T-cell (primary cell): ENCODE data around the gene AFF1. TPM values are rescaled to one million over a fixed set of nuclear protein-coding genes. Genes with fewer than 3 reads are reported as not detected.
A peak's percentile ranks its signal among the peaks of the same experiment; 100 is the strongest.
"Not testable (repeated sequence)": the region's sequence is repeated elsewhere in the genome, so short reads cannot be mapped to it uniquely, and the experiment has no call there.

ENCODE experiments used
- ATAC-seq, 4 experiments: fragments of 200-7000 bp in 3 of 4; fragments of 150-1000 bp in 1 of 4; cut with Tn5 transposase; replicated peaks in 1 of 4; 1 replicate in 3 of 4; 2 replicates in 1 of 4; pipeline ENCODE4 v1.10.0; 2021; ENCODE audit warnings: moderate library complexity in 3 of 4, mild to moderate bottlenecking in 2 of 4, moderate number of reproducible peaks in 1 of 4
- CTCF ChIA-PET, 2 donors: fragments of 300-600 bp; sonication (Branson Sonifier 250); formaldehyde crosslinking; loops; one replicate each; lab custom pipeline; 2022; ENCODE audit warnings: antibody characterized with exemption in 2 of 2; lab: Charles Lee
- POLR2A ChIA-PET, 2 donors: fragments of 300-600 bp; sonication (Branson Sonifier 250); formaldehyde crosslinking; loops; one replicate each; lab custom pipeline; 2022; ENCODE audit warnings: antibody characterized with exemption in 2 of 2; lab: Charles Lee
- DNase-seq, 35 experiments: peaks; one replicate each; pipeline versions ENCODE4 v3.0.0 to v3.0.0-alpha.2; 2013 to 2023
- H3K27ac ChIP-seq: one replicate; pipeline ENCODE4 v1.5.1; 2013; ENCODE audit warnings: low read length
- H3K27me3 ChIP-seq, 2 experiments: replicated peaks in 1 of 2; 1 replicate in 1 of 2; 2 replicates in 1 of 2; pipeline versions ENCODE4 v1.6.1 to v1.7.0; 2013; ENCODE audit warnings: low read length in 1 of 2, mixed read lengths in 1 of 2; ENCODE audit not compliant: control insufficient read depth in 2 of 2, insufficient read depth in 2 of 2; ENCODE audit errors: extremely low read depth in 1 of 2
- H3K36me3 ChIP-seq, 2 donors: 1 replicate in 1 of 2; 2 replicates in 1 of 2; pipeline versions ENCODE4 v1.6.1 to v1.7.0; 2013; ENCODE audit warnings: low read length in 1 of 2; ENCODE audit not compliant: control insufficient read depth in 2 of 2, insufficient read depth in 1 of 2; ENCODE audit errors: extremely low read depth in 1 of 2
- H3K4me1 ChIP-seq, 2 experiments: 1 replicate in 1 of 2; 2 replicates in 1 of 2; pipeline versions ENCODE4 v1.6.1 to v1.7.0; 2013; ENCODE audit warnings: low read length in 2 of 2, mixed read lengths in 1 of 2; ENCODE audit not compliant: insufficient read depth in 2 of 2, control insufficient read depth in 1 of 2; ENCODE audit errors: extremely low read depth in 1 of 2
- H3K4me3 ChIP-seq, 2 donors: 1 replicate in 1 of 2; 2 replicates in 1 of 2; pipeline versions ENCODE4 v1.5.1 to v1.7.0; 2013; ENCODE audit warnings: mild to moderate bottlenecking in 2 of 2, low read length in 1 of 2, moderate library complexity in 1 of 2; ENCODE audit not compliant: control insufficient read depth in 1 of 2; ENCODE audit errors: extremely low read depth in 1 of 2
- H3K9me3 ChIP-seq: 2 replicates; pipeline ENCODE4 v1.7.0; 2013
- H3K27ac Mint-ChIP-seq, 2 donors: one replicate each; pipeline ENCODE4 v1.8.0; 2020 to 2021; ENCODE audit warnings: mild to moderate bottlenecking in 2 of 2, mixed read lengths in 2 of 2
- H3K27me3 Mint-ChIP-seq, 2 donors: one replicate each; pipeline ENCODE4 v1.8.0; 2021 to 2022; ENCODE audit warnings: mixed read lengths in 2 of 2
- H3K36me3 Mint-ChIP-seq: one replicate; pipeline ENCODE4 v1.8.0; 2021; ENCODE audit warnings: mixed read lengths
- H3K4me1 Mint-ChIP-seq, 3 donors: one replicate each; pipeline ENCODE4 v1.8.0; 2020 to 2022; ENCODE audit warnings: mixed read lengths in 3 of 3, mild to moderate bottlenecking in 1 of 3
- H3K4me3 Mint-ChIP-seq, 3 donors: one replicate each; pipeline ENCODE4 v1.8.0; 2020 to 2022; ENCODE audit warnings: mild to moderate bottlenecking in 3 of 3, mixed read lengths in 3 of 3, moderate library complexity in 3 of 3
- H3K9me3 Mint-ChIP-seq, 3 donors: one replicate each; pipeline ENCODE4 v1.8.0; 2020 to 2022; ENCODE audit warnings: mixed read lengths in 3 of 3
- WGBS: methylation state at CpG from one replicate; pipeline ENCODE4 v1.1.5; 2013; ENCODE audit warnings: missing lambda C conversion rate; ENCODE audit not compliant: insufficient coverage; 5-methylcytosine and 5-hydroxymethylcytosine counted together
- total RNA-seq, 35 experiments: library from RNA in 6 of 35; stranded (reverse) in 6 of 35; fragments of 120-200 nt in 1 of 35; gene quantifications; one replicate each; pipeline versions ENCODE4 v1.2.1 to v1.2.4 and lab custom pipeline; 2013 to 2026

AFF1 gene
- total RNA-seq, 5 donors from 2014 or later (not counting 1 experiment from before 2014, with no cell fraction given) = 65.3 to 112 (median 93.4) TPM

DNA sequence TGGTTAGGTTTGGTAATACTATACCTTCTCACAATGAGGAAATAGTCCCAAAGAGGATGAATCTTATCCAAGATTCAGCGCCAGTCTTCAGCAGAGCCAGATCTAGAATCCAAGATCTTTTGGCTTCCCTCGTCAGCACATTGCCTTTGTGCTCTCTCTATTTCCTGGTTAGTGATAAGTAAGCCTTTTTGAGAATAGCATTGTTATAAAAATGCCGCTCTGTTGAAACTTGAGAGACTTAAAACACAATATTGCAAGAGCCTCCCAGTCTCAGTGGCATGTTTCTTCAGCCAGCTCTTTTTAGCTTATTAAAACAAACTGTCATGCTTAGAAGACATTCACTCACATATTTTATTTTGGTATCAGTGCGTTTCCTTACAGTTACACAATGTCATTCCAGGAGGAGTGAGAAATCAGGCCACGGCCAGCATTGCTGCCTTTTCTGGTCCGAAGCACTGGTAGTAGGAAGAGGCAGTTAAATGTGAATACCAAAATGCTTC lies 144.2 kb downstream of the AFF1 start:
- no peak for ATAC-seq
- H3K36me3 Mint-ChIP-seq = peaks cover 16% of the 10 kb centered on the region
- Histone ChIP-seq H3K27ac (no peak overlapping the region), H3K27me3 (no peaks in the 10 kb centered on the region), H3K4me3 (no peak overlapping the region), H3K4me1 (peaks cover 3 to 5% of the 10 kb centered on the region in 2 experiments), H3K9me3 (no peaks in the 10 kb centered on the region), H3K36me3 (peaks cover 0 to 3% of the 10 kb centered on the region in 2 donors)
- peaks cover 50 to 67% (median 67%) of the 10 kb centered on the region in 3 donors for H3K4me1 Mint-ChIP-seq
- H3K4me3 Mint-ChIP-seq = no peak overlapping the region
- no CpG with 5 or more reads among the region's 6 CpGs for WGBS
- DNase-seq = no peak
- H3K27ac Mint-ChIP-seq = no peak overlapping the region
- ChIA-PET POLR2A (interaction anchor here in 1 of 2 donors (0.7 kb wide), 1 partner anchor 154 kb away, joined by 4 read pairs; no protein-coding TSS in a partner anchor), CTCF (interaction anchor here (0.6 to 1.4 kb wide), 5 partner anchors 12 to 220 kb away, joined by 3 to 6 read pairs (median 3); no protein-coding TSS in a partner anchor)
- no peaks in the 10 kb centered on the region for H3K27me3 Mint-ChIP-seq
- no peaks in the 10 kb centered on the region for H3K9me3 Mint-ChIP-seq

DNA sequence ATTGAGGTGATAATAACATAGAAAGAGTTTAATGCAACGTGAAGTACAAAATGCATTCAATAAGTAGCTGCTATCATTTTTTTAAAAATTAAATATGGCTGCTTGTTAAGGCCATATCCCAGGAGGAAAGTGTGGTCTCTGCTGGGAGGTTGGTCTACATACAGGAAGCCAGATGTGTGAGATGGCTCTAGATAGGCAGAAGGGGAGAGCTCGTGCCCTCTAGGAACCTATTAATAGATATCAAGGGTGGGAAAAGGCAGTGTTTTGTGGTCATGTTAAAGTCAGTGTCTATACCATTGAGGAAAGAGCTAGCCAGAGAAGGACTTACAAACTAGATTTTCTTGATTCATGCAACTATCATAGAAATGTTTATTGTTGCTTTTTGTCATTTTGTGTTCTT lies 145.2 kb downstream of the AFF1 start:
- CTCF ChIA-PET = interaction anchor here (0.5 to 1.4 kb wide), 9 partner anchors 8 to 158 kb away, joined by 3 to 6 read pairs (median 3); no protein-coding TSS in a partner anchor
- H3K4me1 ChIP-seq = no peaks in the 10 kb centered on the region
- POLR2A ChIA-PET = interaction anchor here (0.7 to 0.9 kb wide), 2 partner anchors 70 to 155 kb away, joined by 4 to 6 read pairs; no protein-coding TSS in a partner anchor
- no peaks in the 10 kb centered on the region for H3K27me3 ChIP-seq
- no peaks in the 10 kb centered on the region for H3K9me3 ChIP-seq
- DNase-seq (no peak), ATAC-seq (no peak)
- Mint-ChIP-seq H3K36me3 (peaks cover 21% of the 10 kb centered on the region), H3K27ac (peak overlapping the region in 1 of 2 donors; percentile 36), H3K4me3 (no peak overlapping the region), H3K27me3 (no peaks in the 10 kb centered on the region), H3K9me3 (no peaks in the 10 kb centered on the region), H3K4me1 (peaks cover 53 to 64% (median 63%) of the 10 kb centered on the region in 3 donors)
- 40% methylated on average over 1 of the region's 2 CpGs for WGBS
- no peak overlapping the region for H3K4me3 ChIP-seq
- H3K36me3 ChIP-seq = peaks cover 0 to 4% of the 10 kb centered on the region in 2 donors
- no peak overlapping the region for H3K27ac ChIP-seq

DNA sequence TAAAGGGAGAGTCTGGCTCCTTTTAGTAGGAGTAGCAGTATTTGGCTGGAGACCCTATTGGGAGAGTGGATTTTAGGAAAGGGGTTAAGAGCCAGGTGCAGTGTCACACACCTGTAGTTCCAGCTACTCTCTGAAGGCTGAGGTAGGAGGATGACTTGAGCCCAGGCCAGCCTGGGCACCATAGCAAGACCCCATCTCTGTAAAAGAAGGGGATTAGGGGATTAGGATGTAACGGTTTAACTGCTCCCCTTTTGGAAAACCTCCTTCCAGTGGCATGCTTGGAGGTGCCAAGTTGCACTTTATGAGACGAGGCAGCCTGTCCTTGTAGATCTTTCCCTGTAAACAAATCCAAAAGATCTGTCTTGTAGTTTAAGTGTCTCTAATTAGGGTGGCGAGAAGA lies 145.7 kb downstream of the AFF1 start:
- no peaks in the 10 kb centered on the region for H3K27me3 ChIP-seq
- no peaks in the 10 kb centered on the region for H3K9me3 ChIP-seq
- H3K4me1 ChIP-seq = no peaks in the 10 kb centered on the region
- no peaks in the 10 kb centered on the region for H3K9me3 Mint-ChIP-seq
- no peak overlapping the region for H3K27ac ChIP-seq
- no peak overlapping the region for H3K4me3 Mint-ChIP-seq
- ATAC-seq = no peak
- H3K36me3 ChIP-seq = peaks cover 0 to 4% of the 10 kb centered on the region in 2 donors
- ChIA-PET POLR2A (interaction anchor here in 1 of 2 donors (0.9 kb wide), 1 partner anchor 71 kb away, joined by 6 read pairs; no protein-coding TSS in a partner anchor), CTCF (interaction anchor here (0.5 to 1.4 kb wide), 7 partner anchors 8 to 158 kb away, joined by 3 to 6 read pairs (median 3); no protein-coding TSS in a partner anchor)
- no peak overlapping the region for H3K27ac Mint-ChIP-seq
- H3K27me3 Mint-ChIP-seq = no peaks in the 10 kb centered on the region
- H3K36me3 Mint-ChIP-seq = peaks cover 21% of the 10 kb centered on the region
- H3K4me3 ChIP-seq = no peak overlapping the region
- H3K4me1 Mint-ChIP-seq = peaks cover 51 to 63% (median 61%) of the 10 kb centered on the region in 3 donors
- 100% methylated on average over 1 of the region's 3 CpGs for WGBS
- no peak for DNase-seq

DNA sequence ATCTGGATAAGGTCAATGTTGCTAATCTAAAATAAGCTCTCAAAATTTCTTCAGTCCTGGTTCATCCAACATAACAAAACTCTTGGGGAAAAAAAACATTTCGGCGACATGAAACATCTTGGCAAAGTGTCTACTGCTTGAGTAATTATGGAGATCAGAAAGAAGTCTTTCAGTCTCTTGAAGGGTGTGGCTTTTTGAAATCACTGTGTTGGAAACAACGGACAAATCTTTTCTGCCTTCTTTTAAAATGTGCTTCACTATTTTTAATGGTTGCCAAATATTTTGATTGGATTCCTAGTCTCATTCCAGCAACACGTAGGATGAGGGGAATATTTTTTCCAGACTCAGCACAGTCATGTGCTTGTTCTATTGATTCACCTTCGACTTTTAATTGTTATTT lies 147.0 kb downstream of the AFF1 start:
- ChIA-PET CTCF (no interaction called here), POLR2A (no interaction called here)
- H3K27ac ChIP-seq = no peak overlapping the region
- ATAC-seq (no peak), DNase-seq (no peak)
- peaks cover 44 to 61% (median 58%) of the 10 kb centered on the region in 3 donors for H3K4me1 Mint-ChIP-seq
- H3K36me3 ChIP-seq = peaks cover 0 to 10% of the 10 kb centered on the region in 2 donors
- H3K4me3 ChIP-seq = no peak overlapping the region
- no peaks in the 10 kb centered on the region for H3K27me3 ChIP-seq
- no peak overlapping the region for H3K27ac Mint-ChIP-seq
- no peaks in the 10 kb centered on the region for H3K9me3 ChIP-seq
- WGBS = no CpG with 5 or more reads among the region's 5 CpGs
- H3K4me3 Mint-ChIP-seq = no peak overlapping the region
- no peaks in the 10 kb centered on the region for H3K27me3 Mint-ChIP-seq
- no peaks in the 10 kb centered on the region for H3K4me1 ChIP-seq
- H3K36me3 Mint-ChIP-seq = peaks cover 30% of the 10 kb centered on the region
- H3K9me3 Mint-ChIP-seq = no peaks in the 10 kb centered on the region

DNA sequence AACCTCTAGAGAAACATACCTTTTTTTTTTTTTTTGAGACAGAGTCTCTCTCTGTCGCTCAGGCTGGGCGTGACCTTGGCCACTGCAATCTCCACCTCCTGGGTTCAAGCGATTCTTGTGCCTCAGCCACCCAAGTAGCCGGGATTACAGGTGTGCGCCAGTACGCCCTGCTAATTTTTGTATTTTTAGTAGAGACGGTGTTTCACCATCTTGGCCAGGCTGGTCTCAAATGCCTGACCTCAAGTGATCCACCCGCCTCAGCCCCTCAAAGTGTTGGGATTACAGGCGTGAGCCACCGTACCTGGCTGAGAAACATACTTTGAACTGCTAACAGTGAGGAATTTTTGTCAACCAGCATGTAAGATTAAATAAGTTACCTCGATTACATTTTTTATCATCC lies 150.9 kb downstream of the AFF1 start:
- DNase-seq, ATAC-seq, H3K4me3 Mint-ChIP-seq, H3K4me1 ChIP-seq, H3K9me3 Mint-ChIP-seq, H3K4me3 ChIP-seq, H3K27ac ChIP-seq, H3K27me3 ChIP-seq, H3K27ac Mint-ChIP-seq, H3K9me3 ChIP-seq, H3K27me3 Mint-ChIP-seq: not testable (repeated sequence)
- H3K36me3 Mint-ChIP-seq = peaks cover 25% of the 10 kb centered on the region
- peaks cover 18 to 39% (median 38%) of the 10 kb centered on the region in 3 donors for H3K4me1 Mint-ChIP-seq
- ChIA-PET CTCF (interaction anchor here in 1 of 2 donors (0.5 kb wide), 1 partner anchor 589 kb away, joined by 3 read pairs; no protein-coding TSS in a partner anchor), POLR2A (interaction anchor here in 1 of 2 donors (0.7 kb wide), 1 partner anchor 31 kb away, joined by 4 read pairs; no protein-coding TSS in a partner anchor)
- 100% methylated on average over 3 of the region's 11 CpGs for WGBS
- H3K36me3 ChIP-seq = peaks cover 0 to 24% of the 10 kb centered on the region in 2 donors

DNA sequence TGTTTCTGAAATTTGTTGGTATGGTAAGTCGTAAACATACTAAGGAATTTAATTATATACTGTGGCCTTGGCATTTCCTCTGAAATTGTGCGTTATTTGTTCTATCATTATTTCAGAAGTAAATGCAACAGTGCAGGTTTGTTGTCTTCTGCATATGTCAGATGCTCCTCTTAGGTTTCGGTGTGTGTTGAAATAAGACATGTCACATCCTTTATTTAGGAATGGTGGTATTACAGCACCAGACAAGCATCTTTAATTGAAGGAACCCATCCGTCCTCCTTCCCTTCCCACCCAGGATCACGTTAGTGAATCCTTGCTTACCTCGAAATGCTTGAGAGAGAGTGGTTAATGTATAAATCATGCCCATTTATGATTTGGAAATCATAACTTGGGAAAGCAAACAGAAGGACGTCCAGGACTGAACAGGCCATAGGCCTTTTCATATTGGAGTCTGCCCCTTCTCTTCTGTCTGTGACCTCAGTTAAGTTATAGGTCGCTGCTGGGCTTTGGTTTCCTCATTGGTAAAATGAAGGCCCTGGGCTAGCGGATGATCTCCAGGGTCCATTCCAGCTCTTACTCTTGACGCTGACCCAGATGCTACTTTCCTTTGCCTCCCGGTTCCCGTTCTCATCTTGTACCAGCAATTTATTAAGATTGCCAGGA lies 151.5 kb downstream of the AFF1 start:
- H3K4me1 Mint-ChIP-seq = peaks cover 15 to 37% (median 36%) of the 10 kb centered on the region in 3 donors
- DNase-seq (no peak), ATAC-seq (no peak)
- WGBS = 100% methylated on average over 2 of the region's 12 CpGs
- Histone ChIP-seq H3K27me3 (no peaks in the 10 kb centered on the region), H3K9me3 (no peaks in the 10 kb centered on the region), H3K4me1 (no peaks in the 10 kb centered on the region), H3K4me3 (no peak overlapping the region), H3K27ac (no peak overlapping the region), H3K36me3 (peaks cover 0 to 24% of the 10 kb centered on the region in 2 donors)
- H3K9me3 Mint-ChIP-seq = no peaks in the 10 kb centered on the region
- no peak overlapping the region for H3K27ac Mint-ChIP-seq
- H3K36me3 Mint-ChIP-seq = peaks cover 25% of the 10 kb centered on the region
- CTCF ChIA-PET = interaction anchor here in 1 of 2 donors (0.5 kb wide), 1 partner anchor 589 kb away, joined by 3 read pairs; no protein-coding TSS in a partner anchor
- H3K4me3 Mint-ChIP-seq = no peak overlapping the region
- no peaks in the 10 kb centered on the region for H3K27me3 Mint-ChIP-seq
- POLR2A ChIA-PET = no interaction called here
